Hematopoietic multipotent progenitor cell treated with erythropoietin and hydrocortisone succinate and interleukin-3 and kit ligand, for 17 days (in vitro differentiated cells): ENCODE results near the gene RNU6-8.
A peak's percentile ranks its signal among the peaks of the same experiment; 100 is the strongest.

Source experiments
- DNase-seq: peaks from one replicate; pipeline ENCODE4 v3.0.0-alpha.2; 2015; ENCODE audit warnings: low spot score

Gene RNU6-8

GRCh38 chr14:32202998-32203882 is at the start of gene RNU6-8:
TSS of gene RNU6-8 (minus strand) at chr14:32203269.
- DNase-seq, result peak; percentile 64

GRCh38 chr14:32252030-32252670 is 49.1 kb upstream of the RNU6-8 start:
- peak; percentile 51 for DNase-seq

- no peak for DNase-seq
Observed at GRCh38 chr14:32251530-32251929, 48.5 kb upstream of the RNU6-8 start.

DNA sequence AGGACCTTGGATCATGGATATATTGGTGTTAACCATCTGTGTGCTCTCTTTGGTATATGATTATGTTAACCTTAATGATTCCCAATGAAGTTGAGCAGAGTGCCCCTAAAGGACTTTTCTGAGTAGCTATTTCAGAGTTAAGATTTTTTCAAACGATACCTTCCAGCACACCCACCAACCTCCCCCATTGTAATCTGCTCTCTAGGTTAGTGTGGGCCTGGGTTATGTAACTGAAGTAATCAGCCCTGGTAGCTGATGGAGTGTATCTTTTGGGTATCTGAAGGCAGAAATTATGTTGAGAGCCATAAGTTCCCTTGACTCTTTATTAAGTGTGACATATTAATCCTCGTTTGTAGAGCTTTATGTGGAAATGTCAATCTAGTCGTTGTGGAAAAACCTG is 47.6 kb upstream of the RNU6-8 start:
- no peak for DNase-seq

GRCh38 chr14:32249780-32250179 is 46.7 kb upstream of the RNU6-8 start:
- no peak for DNase-seq

DNA sequence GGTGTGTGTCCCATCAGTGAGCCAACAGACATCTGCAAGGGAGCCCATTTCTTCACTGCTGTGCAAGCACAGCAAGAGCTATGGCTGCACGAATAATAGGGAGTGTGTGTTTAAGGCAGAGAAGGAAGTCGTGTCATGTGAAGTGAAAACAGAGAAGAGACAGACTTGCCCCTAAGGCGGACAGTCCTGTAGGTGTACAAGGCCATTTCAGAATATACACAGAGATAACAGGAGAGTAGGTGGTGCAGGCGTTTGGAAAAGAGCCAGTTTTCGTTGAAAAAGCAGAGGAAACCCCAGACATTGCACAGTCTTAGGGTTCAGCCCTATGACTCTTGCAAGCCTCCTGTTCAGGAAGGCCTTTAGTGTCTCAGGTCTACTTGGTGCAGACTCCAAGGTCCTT is 46.3 kb upstream of the RNU6-8 start:
- DNase-seq, result no peak

DNA sequence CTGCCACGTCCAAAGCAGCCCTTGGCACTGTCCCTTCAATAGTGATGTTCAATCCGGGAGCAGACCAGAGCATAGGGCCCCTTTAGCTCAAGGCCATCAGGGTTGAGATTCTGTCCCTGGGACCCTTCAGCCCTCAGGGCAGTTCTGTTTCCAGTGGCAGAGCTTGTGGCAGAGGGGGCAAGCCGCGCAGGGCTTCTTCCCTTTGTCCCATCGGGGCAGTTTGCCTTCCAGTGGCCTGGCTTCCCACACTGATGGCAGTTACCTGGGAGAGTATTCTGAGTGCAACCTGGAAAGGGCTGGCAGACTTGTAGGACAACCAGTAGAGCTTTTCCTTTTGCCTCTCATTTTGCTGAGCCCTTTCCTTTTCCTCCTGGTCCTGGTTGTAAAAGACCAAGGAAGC is 43.7 kb upstream of the RNU6-8 start:
- no peak for DNase-seq

GRCh38 chr14:32244404-32244803 is 41.3 kb upstream of the RNU6-8 start:
- no peak for DNase-seq

GRCh38 chr14:32233260-32233659 is 30.2 kb upstream of the RNU6-8 start:
- no peak for DNase-seq

GRCh38 chr14:32232481-32232880 is 29.4 kb upstream of the RNU6-8 start:
- DNase-seq, result no peak

GRCh38 chr14:32230695-32231280 is 27.7 kb upstream of the RNU6-8 start:
- DNase-seq, result no peak

DNA sequence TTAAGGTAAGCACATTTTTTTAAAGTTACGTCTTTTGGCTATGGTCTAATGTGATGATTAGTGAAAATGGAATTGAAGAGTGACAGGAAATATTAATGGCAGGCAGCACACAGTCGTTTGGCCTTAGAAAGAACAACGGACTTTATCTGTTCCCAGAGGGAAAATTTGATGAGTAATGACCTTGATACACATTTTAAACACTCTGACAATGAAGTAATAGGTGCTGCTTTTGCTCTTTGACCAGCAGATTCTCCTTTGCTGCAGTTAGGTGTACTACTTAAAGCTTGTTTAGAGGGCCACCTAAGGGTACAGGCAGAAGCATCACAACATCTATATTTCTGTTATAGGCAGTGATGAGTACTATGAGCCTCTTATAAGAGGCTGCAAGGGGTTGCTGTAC is 27.1 kb upstream of the RNU6-8 start:
- DNase-seq, result no peak

DNA sequence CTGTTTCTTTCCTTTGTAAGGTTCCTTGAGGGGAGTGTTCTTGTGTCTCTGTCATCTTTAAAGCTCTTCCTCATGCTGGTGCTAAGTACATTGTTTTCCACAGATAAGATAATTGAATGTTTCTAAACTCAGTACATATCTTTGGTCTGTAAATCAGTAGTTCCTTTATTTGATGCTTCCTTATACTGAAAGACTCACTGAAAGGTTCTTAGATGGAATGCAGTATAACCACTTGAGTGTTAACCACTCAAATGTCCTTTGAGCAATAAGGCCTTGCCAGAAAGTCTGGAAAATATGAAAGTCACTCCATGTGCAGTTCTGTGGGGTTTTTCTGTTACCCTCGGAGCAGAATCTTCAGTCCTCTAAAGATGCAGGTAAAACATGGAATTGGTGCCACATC is 23.0 kb upstream of the RNU6-8 start:
- DNase-seq, result no peak

DNA sequence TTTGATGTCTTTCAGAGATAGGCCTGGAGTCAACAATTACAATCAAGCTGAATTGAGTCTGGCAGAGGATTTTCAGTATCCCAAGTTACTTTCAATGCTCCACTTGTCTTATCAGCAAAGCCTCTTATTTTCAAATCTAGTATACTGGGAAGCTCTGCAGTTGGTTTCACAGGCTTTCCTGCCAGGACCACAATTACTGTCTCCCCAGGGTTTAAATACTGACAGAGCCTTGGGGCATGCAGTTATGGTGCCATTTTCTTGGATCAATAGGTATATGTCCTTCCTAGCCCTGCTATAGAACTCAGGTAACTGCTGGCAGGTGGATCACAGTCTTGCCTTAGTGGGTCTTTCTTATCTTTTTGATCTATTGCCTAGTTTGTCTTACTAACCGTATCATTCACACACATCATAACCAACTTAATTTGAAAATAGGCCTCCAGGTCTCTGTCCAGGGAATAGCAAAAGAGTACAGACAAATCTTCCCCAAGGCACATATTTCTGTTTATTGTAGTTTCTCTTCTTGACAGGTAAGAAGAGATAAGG is 22.4 kb upstream of the RNU6-8 start:
- DNase-seq, result no peak

GRCh38 chr14:32224737-32225377 is 21.8 kb upstream of the RNU6-8 start:
- no peak for DNase-seq

GRCh38 chr14:32217301-32217700 is 14.2 kb upstream of the RNU6-8 start:
- DNase-seq, result no peak

DNA sequence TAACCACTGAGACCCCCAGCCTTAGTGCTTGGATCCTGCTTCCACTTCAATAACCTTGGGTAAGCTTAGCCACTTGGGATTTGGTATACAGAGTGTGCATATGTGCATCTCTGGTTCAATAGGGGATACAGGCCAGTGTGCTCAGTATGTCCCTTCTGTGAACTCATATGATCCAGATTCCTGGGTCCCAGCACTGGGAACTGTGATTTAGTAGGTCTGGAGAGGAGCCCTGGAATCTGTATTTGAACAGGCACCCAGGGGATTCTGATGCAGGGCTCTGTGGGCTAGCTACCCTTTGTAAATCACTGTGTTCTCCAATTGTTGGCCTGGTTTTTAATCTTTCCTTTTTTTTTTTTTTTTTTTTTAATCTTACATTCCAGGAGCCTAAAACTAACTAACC is 9.8 kb upstream of the RNU6-8 start:
- no peak for DNase-seq

DNA sequence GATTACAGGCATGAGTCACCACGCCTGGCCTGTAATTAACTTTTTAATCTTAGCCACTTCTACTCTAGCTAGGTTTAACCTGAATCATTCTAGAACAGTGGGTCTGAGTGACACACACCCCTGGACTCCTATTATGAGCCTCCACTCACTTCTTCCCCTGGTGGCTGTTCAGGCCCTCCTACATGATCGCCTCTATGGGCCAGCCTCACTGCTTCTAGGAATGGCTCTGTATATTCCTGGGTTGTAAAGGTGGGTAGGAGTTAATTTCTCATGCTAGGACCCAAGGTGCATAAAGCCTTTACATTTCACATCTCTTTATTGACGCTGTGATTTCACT is 8.0 kb upstream of the RNU6-8 start:
- no peak for DNase-seq

GRCh38 chr14:32209471-32209870 is 6.4 kb upstream of the RNU6-8 start:
- no peak for DNase-seq

DNA sequence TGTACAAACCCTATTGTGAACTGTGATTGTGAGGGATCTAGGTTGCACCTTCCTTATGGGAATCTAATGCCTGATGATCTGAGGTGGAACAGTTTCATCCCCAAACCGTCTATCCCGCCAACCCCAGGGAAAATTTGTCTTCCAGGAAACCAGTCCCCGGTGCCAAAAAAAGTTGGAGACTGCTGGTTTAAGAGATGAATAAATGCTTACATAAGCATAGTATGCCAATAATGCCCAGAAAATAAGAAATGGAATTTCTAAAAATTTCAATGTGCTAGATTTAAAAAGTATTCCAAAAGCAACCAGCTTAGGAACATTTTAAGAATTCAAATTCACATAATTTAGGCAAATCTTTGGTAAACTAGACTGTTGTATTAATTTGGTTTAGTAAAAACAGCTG is 5.4 kb upstream of the RNU6-8 start:
- no peak for DNase-seq

DNA sequence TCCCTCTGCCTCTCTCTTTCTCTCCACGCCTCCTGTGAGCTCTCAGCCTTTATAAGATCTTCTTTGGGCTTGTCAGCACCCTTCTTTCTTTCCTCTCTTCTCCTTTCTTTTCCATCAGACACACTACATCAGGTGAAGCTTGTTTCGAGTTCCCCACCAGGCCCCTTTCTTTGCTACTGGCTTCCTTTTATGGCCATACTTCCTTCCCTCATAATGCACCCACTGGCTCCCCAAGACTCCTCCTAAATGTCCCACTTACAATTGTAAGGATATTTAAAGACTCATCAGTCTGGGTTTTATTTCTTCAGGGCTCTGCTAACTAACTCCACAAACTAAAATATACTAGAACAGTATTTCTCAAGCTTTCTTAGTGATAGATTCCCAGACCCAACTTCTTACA is 3.5 kb upstream of the RNU6-8 start:
- no peak for DNase-seq

GRCh38 chr14:32205984-32206383 is 2.9 kb upstream of the RNU6-8 start:
- no peak for DNase-seq

- no peak for DNase-seq
Observed at GRCh38 chr14:32205554-32205953, 2.5 kb upstream of the RNU6-8 start.
